ENCODE results near the gene DOCK4. TPM values are rescaled to one million over a fixed set of nuclear protein-coding genes. Genes with fewer than 3 reads are reported as not detected.

The DOCK4 gene
- total and polyA plus RNA-seq, 2 of the 8 experiments (the other 6 are each of a cell fraction or from before 2014, with no cell fraction given): 5.1 to 23.6 TPM

GRCh38 chr7:111821046-111821445, 385.2 kb downstream of the DOCK4 start:
- no peak overlapping the region for H2BK12ac ChIP-seq (ENCODE audit: low read depth, low read length)
- H4K5ac ChIP-seq (ENCODE audit: insufficient read length, low read depth, low read length): no peak overlapping the region
- WGBS, 2 experiments (ENCODE audit: extremely low coverage in 1 of 2, insufficient coverage in 1 of 2, insufficient read length in 1 of 2, insufficient replicate concordance in 2 of 2, low coverage in 1 of 2, low lambda C conversion rate in 2 of 2, missing lambda C conversion rate in 1 of 2): 86% methylated on average over 4 of the region's 4 CpGs; no CpG with 5 or more reads in 1 of the 2 experiments
- no peak overlapping the region for H2AK5ac ChIP-seq (ENCODE audit: low read depth, low read length)
- no peaks in the 10 kb centered on the region for H3K23me2 ChIP-seq (ENCODE audit: low read depth, low read length)
- H3K79me1 ChIP-seq (ENCODE audit: low read depth, low read length): no peaks in the 10 kb centered on the region
- no peak overlapping the region for H3K23ac ChIP-seq (ENCODE audit: insufficient read length)
- H4K8ac ChIP-seq (ENCODE audit: extremely low read depth, insufficient read depth, low read length): no peak overlapping the region
- no peak overlapping the region for H3K56ac ChIP-seq (replicated peaks; ENCODE audit: insufficient read length, low read depth, low read length)
- H3K4me1 ChIP-seq (replicated peaks in 1 of 4; ENCODE audit: control insufficient read depth in 3 of 4, insufficient read depth in 4 of 4, low read length in 3 of 4): no peaks in the 10 kb centered on the region
- no peaks in the 10 kb centered on the region for H4K20me1 ChIP-seq (replicated peaks in 1 of 2; ENCODE audit: control insufficient read depth in 1 of 2, insufficient read depth in 2 of 2, low read length in 2 of 2)
- no peak overlapping the region for H3K14ac ChIP-seq (ENCODE audit: insufficient read length)
- H3K27ac ChIP-seq (ENCODE audit: low read depth, low read length): no peak overlapping the region
- no peak overlapping the region for H3K9ac ChIP-seq (replicated peaks in 1 of 4; ENCODE audit: extremely low read depth in 1 of 4, low read depth in 3 of 4, low read length in 3 of 4)
- no peak overlapping the region for H3K4me2 ChIP-seq (ENCODE audit: insufficient read depth in 1 of 2, low read depth in 2 of 2, low read length in 2 of 2)
- H3K4ac ChIP-seq (replicated peaks; ENCODE audit: insufficient read length, low read depth, low read length): no peak overlapping the region
- H3K18ac ChIP-seq (ENCODE audit: extremely low read depth, low read length): no peak overlapping the region
- no peak overlapping the region for H4K91ac ChIP-seq (replicated peaks; ENCODE audit: insufficient read length, low read length)
- FAIRE-seq (no peak), DNase-seq (ENCODE audit: low read depth in 1 of 2, low spot score in 2 of 2) (no peak)
- H2AFZ ChIP-seq (ENCODE audit: low read length): no peak overlapping the region
- H2BK20ac ChIP-seq (ENCODE audit: low read length): no peak overlapping the region
- no peak overlapping the region for H2BK5ac ChIP-seq (ENCODE audit: low read depth, low read length)
- POLR2A ChIA-PET (ENCODE audit: partially characterized antibody): no interaction called here
- CTCF ChIA-PET (ENCODE audit: partially characterized antibody): interaction anchor here (1.6 kb wide), 1 partner anchor 58 kb away, joined by 4 read pairs; no protein-coding TSS in a partner anchor
- H3K4me3 ChIP-seq (ENCODE audit: extremely low read depth in 1 of 4, insufficient read depth in 2 of 4, low read depth in 3 of 4, low read length in 4 of 4): no peak overlapping the region
- H3K36me3 ChIP-seq (ENCODE audit: control insufficient read depth in 2 of 4, insufficient read depth in 4 of 4, low read length in 3 of 4): no peaks in the 10 kb centered on the region; a peak in 1 of 8 replicates
- no peaks in the 10 kb centered on the region for H3K79me2 ChIP-seq (ENCODE audit: control insufficient read depth in 1 of 2, insufficient read depth in 2 of 2, low read length in 2 of 2)
- H2BK15ac ChIP-seq (ENCODE audit: low read length): no peak overlapping the region
- H3K9me3 ChIP-seq (ENCODE audit: insufficient read depth in 2 of 2, low read depth in 1 of 2, low read length in 1 of 2): no peaks in the 10 kb centered on the region
- H2BK120ac ChIP-seq (replicated peaks; ENCODE audit: low read depth, low read length): no peak overlapping the region
- H3K27me3 ChIP-seq (replicated peaks in 1 of 4; ENCODE audit: control insufficient read depth in 3 of 4, extremely low read depth in 1 of 4, insufficient read depth in 3 of 4, low read length in 3 of 4): no peaks in the 10 kb centered on the region; a peak in 1 of 7 replicates
- TF ChIP-seq EZH2 (IDR thresholded peaks at IDR 0.05; ENCODE audit: low read depth, low read length, severe bottlenecking): no peak
- no peak for TF ChIP-seq SIX5 (IDR thresholded peaks at IDR 0.05; ENCODE audit: low read depth, low read length)

Measured in H1 (cell line).